Prostate gland (tissue), 2 donors: Measurements from ENCODE around the gene IPP.

Experiments
- POLR2A ChIP-seq: fragments of 450-650 bp; IDR thresholded peaks from one replicate; pipeline ENCODE4 v1.6.1; 2016; ENCODE audit warnings: antibody characterized with exemption, mild to moderate bottlenecking
- POLR2AphosphoS5 ChIP-seq: sonication (generic); formaldehyde crosslinking; IDR thresholded peaks from one replicate; pipeline ENCODE4 v1.6.1; 2017; ENCODE audit warnings: antibody characterized with exemption
- TF ChIP-seq, protein P1 (sequence below), 4 experiments: fragments of 200-600 bp in 2 of 4; fragments of 450-650 bp in 2 of 4; sonication (generic) in 2 of 4; IDR thresholded peaks; 1 replicate in 3 of 4; 2 replicates in 1 of 4; pipeline ENCODE4 v1.5.1; 2016 to 2019; ENCODE audit warnings: antibody characterized with exemption in 4 of 4, mild to moderate bottlenecking in 2 of 4, moderate library complexity in 2 of 4

DNA sequence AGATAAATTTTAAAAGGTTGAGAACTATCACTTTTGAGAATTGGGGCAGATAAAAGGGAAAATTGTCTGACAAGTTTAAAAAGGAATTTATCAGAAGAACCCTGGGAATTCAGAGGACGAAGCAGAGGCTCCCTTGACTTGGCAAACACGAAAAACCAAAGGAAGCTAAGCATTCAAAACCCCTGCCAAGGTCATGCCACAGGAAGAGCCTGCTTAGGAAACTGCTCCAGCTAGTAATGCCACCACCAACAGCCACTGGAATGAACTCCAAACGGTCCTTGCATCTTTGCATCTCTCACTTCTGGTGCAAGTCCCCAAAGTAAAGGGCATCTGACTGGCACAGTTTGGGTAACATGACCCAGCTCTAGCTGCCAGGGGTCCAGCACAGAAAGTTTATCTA is 71.3 kb downstream of the IPP start:
- TF ChIP-seq, protein P1, sequence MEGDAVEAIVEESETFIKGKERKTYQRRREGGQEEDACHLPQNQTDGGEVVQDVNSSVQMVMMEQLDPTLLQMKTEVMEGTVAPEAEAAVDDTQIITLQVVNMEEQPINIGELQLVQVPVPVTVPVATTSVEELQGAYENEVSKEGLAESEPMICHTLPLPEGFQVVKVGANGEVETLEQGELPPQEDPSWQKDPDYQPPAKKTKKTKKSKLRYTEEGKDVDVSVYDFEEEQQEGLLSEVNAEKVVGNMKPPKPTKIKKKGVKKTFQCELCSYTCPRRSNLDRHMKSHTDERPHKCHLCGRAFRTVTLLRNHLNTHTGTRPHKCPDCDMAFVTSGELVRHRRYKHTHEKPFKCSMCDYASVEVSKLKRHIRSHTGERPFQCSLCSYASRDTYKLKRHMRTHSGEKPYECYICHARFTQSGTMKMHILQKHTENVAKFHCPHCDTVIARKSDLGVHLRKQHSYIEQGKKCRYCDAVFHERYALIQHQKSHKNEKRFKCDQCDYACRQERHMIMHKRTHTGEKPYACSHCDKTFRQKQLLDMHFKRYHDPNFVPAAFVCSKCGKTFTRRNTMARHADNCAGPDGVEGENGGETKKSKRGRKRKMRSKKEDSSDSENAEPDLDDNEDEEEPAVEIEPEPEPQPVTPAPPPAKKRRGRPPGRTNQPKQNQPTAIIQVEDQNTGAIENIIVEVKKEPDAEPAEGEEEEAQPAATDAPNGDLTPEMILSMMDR (IDR thresholded peaks at IDR 0.05): no peak
- TF ChIP-seq POLR2A (no peak), POLR2AphosphoS5 (no peak)
